Adrenal gland (tissue), 12 donors: ENCODE data around the gene KRT79. TPM values are rescaled to one million over a fixed set of nuclear protein-coding genes. Genes with fewer than 3 reads are reported as not detected.

ENCODE experiments used
- DNase-seq, 7 donors: peaks; one replicate each; pipeline ENCODE4 v3.0.0-alpha.2; 2019 to 2020
- H3K27ac ChIP-seq, 5 donors: fragments of 200-600 bp; sonication (generic) in 4 of 5; 1 replicate in 3 of 5; 2 replicates in 2 of 5; pipeline versions ENCODE4 v1.5.1 to v1.8.0; 2016 to 2020; ENCODE audit warnings: mild to moderate bottlenecking in 1 of 5
- H3K27me3 ChIP-seq: fragments of 200-600 bp; 2 replicates; pipeline ENCODE4 v1.8.0; 2021
- H3K36me3 ChIP-seq, 2 donors: fragments of 200-600 bp; replicated peaks in 1 of 2; 1 replicate in 1 of 2; 2 replicates in 1 of 2; pipeline versions ENCODE4 v1.5.1 to v1.8.0; 2018 to 2022
- H3K4me1 ChIP-seq, 2 donors: fragments of 200-600 bp; replicated peaks in 1 of 2; 1 replicate in 1 of 2; 2 replicates in 1 of 2; pipeline versions ENCODE4 v1.5.1 to v1.8.0; 2018 to 2021
- H3K4me3 ChIP-seq, 4 donors: fragments of 200-600 bp; sonication (generic) in 3 of 4; one replicate each; pipeline ENCODE4 v1.5.1; 2016 to 2018
- H3K9me3 ChIP-seq, 3 donors: fragments of 200-600 bp; sonication (generic) in 1 of 3; replicated peaks in 1 of 3; 1 replicate in 2 of 3; 2 replicates in 1 of 3; pipeline versions ENCODE4 v1.5.1 to v1.8.0; 2016 to 2021
- CTCF ChIP-seq, 6 experiments: fragments of 450-650 bp in 4 of 6; fragments of 200-600 bp in 2 of 6; sonication (generic) in 1 of 6; IDR thresholded peaks; 1 replicate in 5 of 6; 2 replicates in 1 of 6; pipeline versions ENCODE4 v1.5.1 to v1.8.0; 2016 to 2021; ENCODE audit warnings: antibody characterized with exemption in 6 of 6, mild to moderate bottlenecking in 2 of 6, moderate library complexity in 1 of 6
- POLR2A ChIP-seq, 2 donors: fragments of 450-650 bp; IDR thresholded peaks; one replicate each; pipeline ENCODE4 v1.6.1; 2017; ENCODE audit warnings: antibody characterized with exemption in 2 of 2, mild to moderate bottlenecking in 2 of 2, moderate library complexity in 1 of 2
- WGBS, 4 donors: extraction: QIAGEN DNeasy Blood & Tissue Kit in 2 of 4; methylation state at CpG; one replicate each; pipeline versions ENCODE4 v1.1.5 to v1.1.7; 2013 to 2017; 5-methylcytosine and 5-hydroxymethylcytosine counted together
- intact Hi-C, 2 donors: fragments of 100-400 bp; cut with DNase I; formaldehyde crosslinking; loops; one replicate each; pipeline versions ENCODE4 v1.14.1 to v1.15.0; 2022 to 2023
- polyA plus RNA-seq, 3 donors: library from polyadenylated mRNA; stranded (reverse); fragments of 200-250 nt in 2 of 3; fragments of 350-450 nt in 1 of 3; fragmentation: Illumina TruSeq in 1 of 3; extraction: RNeasy Lipid Tissue Mini Kit (QIAGEN cat#74804) in 1 of 3; gene quantifications; one replicate each; pipeline ENCODE4 v1.2.3, GENCODE V29; 2013 to 2014
- total RNA-seq, 9 donors: library from RNA; depleted of rRNA in 4 of 9; stranded (reverse); fragments of >200 nt in 4 of 9; fragments of 120-200 nt in 1 of 9; fragmentation: NEBNext Ultra II Directional in 1 of 9; extraction: Animal tissue kit (Norgen Biotek cat#: 25700) in 1 of 9; gene quantifications; one replicate each; pipeline versions ENCODE4 v1.1.0 to v1.2.4, GENCODE V29; 2013 to 2023
- donor health status: healthy with polysubstance abuse.
- donor health status: Bipolar disorder and iron deficiency.
- donor health status: DM: yes; HTN: yes; CAD: no.
- donor health status: DM: no; HTN: no; CAD: no.
- donor health status: DM: no; HTN: no; CAD: no.
- donor health status: DM: yes; HTN: yes; CAD: no.

Gene KRT79
- total and polyA plus RNA-seq, 12 donors, result 0.24 TPM; not detected in 11

GRCh38 chr12:52822771-52823510 lies 11.2 kb downstream of the KRT79 start:
- no peaks in the 10 kb centered on the region for H3K4me1 ChIP-seq
- no peak for DNase-seq
- no peak overlapping the region for H3K27ac ChIP-seq
- TF ChIP-seq POLR2A (IDR thresholded peaks at IDR 0.05) (no peak), CTCF (IDR thresholded peaks at IDR 0.05) (no peak)
- no peaks in the 10 kb centered on the region for H3K9me3 ChIP-seq
- intact Hi-C loops, result no loop called here
- H3K27me3 ChIP-seq, result peaks cover 13% of the 10 kb centered on the region
- H3K4me3 ChIP-seq, result no peak overlapping the region
- WGBS, 4 donors, result 70 to 76% (median 72%) methylated on average over 9 to 16 of the region's 16 CpGs
- H3K36me3 ChIP-seq, result no peaks in the 10 kb centered on the region

GRCh38 chr12:52821826-52822660 lies 12.1 kb downstream of the KRT79 start:
- 65 to 82% (median 77%) methylated on average over 2 to 10 of the region's 10 CpGs for WGBS, 4 donors
- Histone ChIP-seq H3K36me3 (no peaks in the 10 kb centered on the region), H3K9me3 (no peaks in the 10 kb centered on the region), H3K27ac (no peak overlapping the region), H3K27me3 (peaks cover 13% of the 10 kb centered on the region), H3K4me1 (no peaks in the 10 kb centered on the region), H3K4me3 (no peak overlapping the region)
- DNase-seq, result no peak
- intact Hi-C loops, result no loop called here
- no peak for TF ChIP-seq CTCF (IDR thresholded peaks at IDR 0.05)
- no peak for TF ChIP-seq POLR2A (IDR thresholded peaks at IDR 0.05)

- 77 to 84% (median 81%) methylated on average over 4 of the region's 4 CpGs for WGBS, 4 donors
- intact Hi-C loops, result no loop called here
These were observed 12.9 kb downstream of the KRT79 start for GRCh38 chr12:52821071-52821730.

More at GRCh38 chr12:52821071-52821730, 12.9 kb downstream of the KRT79 start:
- Histone ChIP-seq H3K4me1 (no peaks in the 10 kb centered on the region), H3K4me3 (no peak overlapping the region), H3K9me3 (no peaks in the 10 kb centered on the region), H3K36me3 (no peaks in the 10 kb centered on the region), H3K27ac (no peak overlapping the region), H3K27me3 (peaks cover 10% of the 10 kb centered on the region)
- no peak for DNase-seq
- TF ChIP-seq CTCF (IDR thresholded peaks at IDR 0.05) (no peak), POLR2A (IDR thresholded peaks at IDR 0.05) (no peak)
